Measurements from ENCODE around the gene TRIM65.
"Not testable (repeated sequence)": the region's sequence is repeated elsewhere in the genome, so short reads cannot be mapped to it uniquely, and the experiment has no call there.

DNA sequence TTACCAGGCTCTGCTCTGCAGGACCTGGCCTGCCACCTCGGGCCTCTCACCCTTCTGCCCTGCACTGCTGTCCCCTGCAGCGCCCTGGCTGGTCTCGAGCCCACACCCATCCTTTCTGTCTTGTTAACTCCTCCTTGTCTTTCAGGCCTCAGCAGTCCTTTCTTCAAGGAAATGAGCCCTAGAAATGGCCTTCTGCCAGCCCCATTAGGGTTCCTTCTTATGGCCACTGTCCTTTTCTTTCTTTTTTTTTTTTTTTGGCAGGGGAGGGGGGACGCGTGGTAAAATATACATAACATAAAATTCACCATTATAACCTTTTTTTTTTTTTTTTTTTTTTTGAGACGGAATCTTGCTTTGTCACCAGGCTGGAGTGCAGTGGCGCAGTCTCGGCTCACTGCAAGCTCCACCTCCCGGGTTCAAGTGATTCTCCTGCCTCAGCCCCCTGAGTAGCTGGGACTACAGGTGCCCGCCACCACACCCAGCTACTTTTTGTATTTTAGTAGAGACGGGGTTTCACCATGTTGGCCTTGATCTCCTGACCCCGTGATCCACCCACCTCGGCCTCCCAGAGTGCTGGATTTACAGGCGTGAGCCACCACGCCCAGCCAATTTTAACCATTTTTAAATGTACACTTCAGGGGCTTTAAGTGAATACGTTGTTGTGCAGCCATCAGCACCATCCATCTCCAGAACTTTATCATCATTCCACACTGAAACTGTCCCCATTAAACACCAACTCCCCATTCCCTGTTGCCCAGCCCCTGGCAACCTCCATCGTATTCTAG lies 31.2 kb downstream of the TRIM65 start:
- TF ChIP-seq POLR2A (IDR thresholded peaks at IDR 0.05; ENCODE audit: low read depth); POLR2AphosphoS5 (IDR thresholded peaks at IDR 0.05); EP300 (IDR thresholded peaks at IDR 0.05): not testable (repeated sequence)
- TF ChIP-seq, protein P1, sequence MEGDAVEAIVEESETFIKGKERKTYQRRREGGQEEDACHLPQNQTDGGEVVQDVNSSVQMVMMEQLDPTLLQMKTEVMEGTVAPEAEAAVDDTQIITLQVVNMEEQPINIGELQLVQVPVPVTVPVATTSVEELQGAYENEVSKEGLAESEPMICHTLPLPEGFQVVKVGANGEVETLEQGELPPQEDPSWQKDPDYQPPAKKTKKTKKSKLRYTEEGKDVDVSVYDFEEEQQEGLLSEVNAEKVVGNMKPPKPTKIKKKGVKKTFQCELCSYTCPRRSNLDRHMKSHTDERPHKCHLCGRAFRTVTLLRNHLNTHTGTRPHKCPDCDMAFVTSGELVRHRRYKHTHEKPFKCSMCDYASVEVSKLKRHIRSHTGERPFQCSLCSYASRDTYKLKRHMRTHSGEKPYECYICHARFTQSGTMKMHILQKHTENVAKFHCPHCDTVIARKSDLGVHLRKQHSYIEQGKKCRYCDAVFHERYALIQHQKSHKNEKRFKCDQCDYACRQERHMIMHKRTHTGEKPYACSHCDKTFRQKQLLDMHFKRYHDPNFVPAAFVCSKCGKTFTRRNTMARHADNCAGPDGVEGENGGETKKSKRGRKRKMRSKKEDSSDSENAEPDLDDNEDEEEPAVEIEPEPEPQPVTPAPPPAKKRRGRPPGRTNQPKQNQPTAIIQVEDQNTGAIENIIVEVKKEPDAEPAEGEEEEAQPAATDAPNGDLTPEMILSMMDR (IDR thresholded peaks at IDR 0.05) = not testable (repeated sequence)

All from esophagus muscularis mucosa (tissue), 4 donors.